Ovary (tissue), 10 donors: Measurements from ENCODE around the gene RAD23B. TPM values are rescaled to one million over a fixed set of nuclear protein-coding genes. Genes with fewer than 3 reads are reported as not detected.
A peak's percentile ranks its signal among the peaks of the same experiment; 100 is the strongest.

ENCODE experiments used
- DNase-seq, 5 donors: peaks; one replicate each; pipeline ENCODE4 v3.0.0-alpha.2; 2019 to 2020
- H3K27ac ChIP-seq, 2 donors: fragments of 200-600 bp; one replicate each; pipeline versions ENCODE4 v1.5.1 to v1.8.0; 2019 to 2022
- H3K27me3 ChIP-seq: fragments of 200-600 bp; one replicate; pipeline ENCODE4 v1.8.0; 2022
- H3K36me3 ChIP-seq: fragments of 200-600 bp; sonication (generic); one replicate; pipeline ENCODE4 v1.5.1; 2019
- H3K4me1 ChIP-seq: one replicate; pipeline ENCODE4 v1.8.1; 2013; ENCODE audit warnings: mild to moderate bottlenecking, moderate library complexity; ENCODE audit not compliant: insufficient read depth
- H3K4me3 ChIP-seq: fragments of 200-600 bp; sonication (generic); one replicate; pipeline ENCODE4 v1.5.1; 2017
- H3K9me3 ChIP-seq, 2 donors: fragments of 200-600 bp in 1 of 2; sonication (generic) in 1 of 2; one replicate each; pipeline versions ENCODE4 v1.5.1 to v1.8.1; 2013 to 2019; ENCODE audit warnings: mild to moderate bottlenecking in 1 of 2, moderate library complexity in 1 of 2
- EP300 ChIP-seq: sonication (generic); formaldehyde crosslinking; IDR thresholded peaks from one replicate; pipeline ENCODE4 v1.6.1; 2017; ENCODE audit warnings: antibody characterized with exemption
- POLR2A ChIP-seq: fragments of 450-650 bp; IDR thresholded peaks from one replicate; pipeline ENCODE4 v1.6.1; 2017; ENCODE audit warnings: antibody characterized with exemption, mild to moderate bottlenecking, moderate library complexity
- WGBS, 3 donors: extraction: QIAGEN DNeasy Blood & Tissue Kit in 1 of 3; methylation state at CpG; one replicate each; pipeline versions ENCODE4 v1.1.5 to v1.1.7; 2013 to 2017; 5-methylcytosine and 5-hydroxymethylcytosine counted together
- intact Hi-C, 4 donors: fragments of 100-400 bp; cut with DNase I; formaldehyde crosslinking; loops; one replicate each; pipeline versions ENCODE4 v1.11.0 to v1.15.1; 2022 to 2023
- long read RNA-seq, 3 donors: library from polyadenylated mRNA in 2 of 3; unstranded in 2 of 3; transcript quantifications; one replicate each; pipeline ENCODE4 v2.0.0 and lab custom pipeline, GENCODE V29; 2021 to 2026
- polyA plus RNA-seq, 2 donors: library from polyadenylated mRNA; stranded (reverse); fragments of 200-250 nt in 1 of 2; fragments of 350-450 nt in 1 of 2; fragmentation: Illumina TruSeq in 1 of 2; extraction: RNeasy Lipid Tissue Mini Kit (QIAGEN cat#74804) in 1 of 2; gene quantifications; one replicate each; pipeline ENCODE4 v1.2.3, GENCODE V29; 2013 to 2014
- total RNA-seq, 7 donors: library from RNA; depleted of rRNA in 2 of 7; stranded (reverse); fragments of >200 nt in 2 of 7; fragmentation: NEBNext Ultra II Directional in 3 of 7; extraction: Animal tissue kit (Norgen Biotek cat#: 25700) in 3 of 7; gene quantifications; one replicate each; pipeline versions ENCODE4 v1.1.0 to v1.2.4, GENCODE V29; 2016 to 2023
- TF ChIP-seq, protein P1 (sequence below), 3 donors: fragments of 450-650 bp in 2 of 3; fragments of 200-600 bp in 1 of 3; IDR thresholded peaks; one replicate each; pipeline versions ENCODE4 v1.5.1 to v1.8.0; 2016 to 2022; ENCODE audit warnings: antibody characterized with exemption in 3 of 3, mild to moderate bottlenecking in 1 of 3
- donor health status: DM: no; HTN: no; CAD: no; lungs with moderate emphysema.
- donor health status: DM: no; HTN: no; CAD: no.
- donor health status: Bipolar disorder and iron deficiency.
- donor health status: DM: yes; HTN: yes; CAD: no.
- donor health status: DM: no; HTN: no; CAD: no.
- donor health status: DM: yes; HTN: yes; CAD: no.

The RAD23B gene
- total RNA-seq, result 100 to 1,000 TPM in 1 of 7 donors, 10 to 100 TPM in 6; 48.9 to 101 (median 89.5) TPM
- 10 to 100 TPM; 42.8 to 80.1 TPM for polyA plus RNA-seq
- long read RNA-seq, donor 1, partial matches to known transcripts, result 1 of 8 reads
- long read RNA-seq, donor 1, other reads (novel, unspliced or antisense), result 7 of 8 reads
- long read RNA-seq, donor 2, full-length matches to known transcripts, result 38 of 147 reads
- long read RNA-seq, donor 2, partial matches to known transcripts, result 109 of 147 reads
- long read RNA-seq, donor 2, other reads (novel, unspliced or antisense), result 0 of 147 reads
- long read RNA-seq, donor 3, full-length matches to known transcripts, result 2 of 13 reads
- long read RNA-seq, donor 3, partial matches to known transcripts, result 0 of 13 reads
- long read RNA-seq, donor 3, other reads (novel, unspliced or antisense), result 11 of 13 reads

DNA sequence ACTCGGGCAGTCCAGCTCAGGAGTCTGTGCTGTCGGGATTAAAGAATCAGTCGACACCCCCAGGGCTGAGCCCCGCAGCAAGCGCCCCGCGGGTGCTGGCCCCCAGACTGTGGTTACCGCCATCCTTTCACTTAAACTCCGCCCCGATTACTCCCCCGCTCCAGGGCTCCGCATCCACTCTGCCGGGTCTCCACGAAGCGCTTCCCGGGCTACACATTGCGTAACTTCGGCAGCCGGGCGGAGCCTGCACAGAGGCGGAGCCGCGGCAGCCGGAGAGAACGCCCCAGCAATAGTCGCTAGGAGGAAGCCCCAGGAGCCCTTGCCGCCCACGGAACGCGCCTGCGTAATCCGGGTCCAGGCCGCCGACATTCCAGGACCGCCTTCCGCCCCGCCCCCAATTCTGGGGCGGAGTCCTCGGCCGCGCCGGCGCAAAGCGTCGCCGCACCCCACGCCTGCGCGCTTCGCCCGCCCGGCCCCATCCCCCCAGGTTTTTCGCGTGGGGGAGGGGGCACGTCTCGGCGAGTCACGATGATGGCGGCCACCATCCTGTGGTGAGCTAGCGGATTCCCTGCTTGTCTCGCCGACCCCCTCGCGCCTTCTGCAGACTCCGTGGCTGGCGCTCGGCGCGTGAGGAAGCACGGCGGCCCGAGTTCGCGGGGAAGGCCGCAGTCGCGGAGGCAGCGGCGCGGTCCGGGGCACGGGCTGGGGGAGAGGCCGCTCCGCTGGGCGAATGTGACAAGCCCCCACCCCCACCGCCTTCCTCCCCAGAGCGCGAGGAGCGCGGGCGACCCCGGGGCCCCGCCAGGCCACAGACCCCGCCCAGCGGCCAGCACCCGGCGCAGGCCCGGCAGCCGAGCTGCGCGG lies at the start of gene RAD23B:
TSS of gene RAD23B (plus strand) at position 521 of the 864 bp plus-strand sequence. CDS start 351 bp downstream, outside the sequence.
- TF ChIP-seq, protein P1, sequence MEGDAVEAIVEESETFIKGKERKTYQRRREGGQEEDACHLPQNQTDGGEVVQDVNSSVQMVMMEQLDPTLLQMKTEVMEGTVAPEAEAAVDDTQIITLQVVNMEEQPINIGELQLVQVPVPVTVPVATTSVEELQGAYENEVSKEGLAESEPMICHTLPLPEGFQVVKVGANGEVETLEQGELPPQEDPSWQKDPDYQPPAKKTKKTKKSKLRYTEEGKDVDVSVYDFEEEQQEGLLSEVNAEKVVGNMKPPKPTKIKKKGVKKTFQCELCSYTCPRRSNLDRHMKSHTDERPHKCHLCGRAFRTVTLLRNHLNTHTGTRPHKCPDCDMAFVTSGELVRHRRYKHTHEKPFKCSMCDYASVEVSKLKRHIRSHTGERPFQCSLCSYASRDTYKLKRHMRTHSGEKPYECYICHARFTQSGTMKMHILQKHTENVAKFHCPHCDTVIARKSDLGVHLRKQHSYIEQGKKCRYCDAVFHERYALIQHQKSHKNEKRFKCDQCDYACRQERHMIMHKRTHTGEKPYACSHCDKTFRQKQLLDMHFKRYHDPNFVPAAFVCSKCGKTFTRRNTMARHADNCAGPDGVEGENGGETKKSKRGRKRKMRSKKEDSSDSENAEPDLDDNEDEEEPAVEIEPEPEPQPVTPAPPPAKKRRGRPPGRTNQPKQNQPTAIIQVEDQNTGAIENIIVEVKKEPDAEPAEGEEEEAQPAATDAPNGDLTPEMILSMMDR (IDR thresholded peaks at IDR 0.05), result peak in 1 of 3 donors; percentile 12
- TF ChIP-seq POLR2A (peak; percentile 94), EP300 (peak; percentile 19)
- no peaks in the 10 kb centered on the region for H3K36me3 ChIP-seq
- peak within 1 kb of the TSS; percentile 95 to 99 for H3K27ac ChIP-seq
- intact Hi-C loops, result no loop called here
- 0 to 1% (median 0%) methylated on average over 74 to 101 of the region's 101 CpGs for WGBS, 3 donors
- peak; percentile 99 for DNase-seq
- no peaks in the 10 kb centered on the region for H3K9me3 ChIP-seq
- peaks cover 2% of the 10 kb centered on the region for H3K4me1 ChIP-seq
- no peaks in the 10 kb centered on the region for H3K27me3 ChIP-seq
- peak within 1 kb of the TSS; percentile 100 for H3K4me3 ChIP-seq

DNA sequence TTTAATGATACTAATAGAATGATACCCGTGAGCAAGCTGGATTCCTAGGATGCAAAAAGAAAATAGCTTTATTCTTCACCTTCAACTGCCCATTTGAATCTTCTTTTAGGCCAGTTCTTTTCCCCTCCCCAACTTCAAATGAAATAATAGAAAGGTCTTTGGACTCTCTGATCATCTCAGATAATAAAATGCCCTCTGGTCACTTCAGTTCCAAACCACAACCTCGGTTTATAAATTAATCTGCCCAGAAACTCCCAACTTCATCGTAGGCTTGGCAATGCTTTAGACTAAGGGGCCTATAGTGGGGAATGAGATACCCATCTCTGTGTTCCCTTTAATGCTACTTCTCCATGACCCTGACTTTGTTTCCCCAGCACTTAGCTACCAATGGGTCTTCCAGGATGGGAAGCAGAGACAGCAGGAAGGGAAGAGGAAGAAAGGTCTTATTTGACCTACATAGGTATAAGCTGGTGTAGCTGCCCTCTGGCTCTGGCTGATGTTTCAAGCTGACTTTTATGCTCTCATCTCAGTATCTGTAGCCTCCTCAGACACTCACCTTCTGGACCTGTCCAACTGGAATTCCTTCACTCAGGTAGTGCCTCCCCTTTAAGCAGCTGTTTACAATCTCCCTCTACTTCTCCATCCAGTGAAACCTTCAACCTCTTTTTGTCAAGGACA lies 47.2 kb upstream of the RAD23B start:
- Histone ChIP-seq H3K9me3 (no peaks in the 10 kb centered on the region), H3K27ac (no peak overlapping the region), H3K4me3 (no peak overlapping the region), H3K27me3 (no peaks in the 10 kb centered on the region), H3K4me1 (no peaks in the 10 kb centered on the region), H3K36me3 (no peaks in the 10 kb centered on the region)
- TF ChIP-seq EP300 (no peak), POLR2A (no peak)
- TF ChIP-seq, protein P1 (IDR thresholded peaks at IDR 0.05), result no peak
- WGBS, 3 donors, result 87 to 89% (median 88%) methylated on average over 3 of the region's 3 CpGs
- DNase-seq, result no peak
- intact Hi-C loops, result no loop called here

DNA sequence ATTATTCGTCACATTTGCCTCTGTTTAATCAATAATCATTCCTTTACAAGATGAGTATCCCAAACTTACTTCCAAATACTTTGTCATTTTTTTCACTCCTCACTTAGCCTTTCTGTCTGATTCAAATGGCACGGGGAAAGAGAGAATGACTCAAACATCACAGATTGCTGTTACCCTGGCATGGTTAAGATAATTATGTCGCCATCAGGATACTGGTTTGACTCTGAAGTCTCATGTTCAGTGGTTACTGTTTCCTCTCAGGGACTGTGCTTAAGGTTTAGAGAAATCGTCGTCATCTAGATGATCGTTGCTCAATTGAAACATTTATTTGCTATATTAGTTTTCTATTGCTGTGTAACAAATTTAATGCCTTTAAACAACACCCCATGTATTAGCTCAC lies 45.2 kb upstream of the RAD23B start:
- no peaks in the 10 kb centered on the region for H3K4me1 ChIP-seq
- intact Hi-C loops, result no loop called here
- H3K27ac ChIP-seq, result no peak overlapping the region
- DNase-seq, result no peak
- H3K27me3 ChIP-seq, result no peaks in the 10 kb centered on the region
- no peaks in the 10 kb centered on the region for H3K36me3 ChIP-seq
- 85 to 96% (median 94%) methylated on average over 6 of the region's 6 CpGs for WGBS, 3 donors
- H3K4me3 ChIP-seq, result no peak overlapping the region
- no peaks in the 10 kb centered on the region for H3K9me3 ChIP-seq
- TF ChIP-seq, protein P1 (IDR thresholded peaks at IDR 0.05), result no peak
- TF ChIP-seq EP300 (no peak), POLR2A (no peak)

DNA sequence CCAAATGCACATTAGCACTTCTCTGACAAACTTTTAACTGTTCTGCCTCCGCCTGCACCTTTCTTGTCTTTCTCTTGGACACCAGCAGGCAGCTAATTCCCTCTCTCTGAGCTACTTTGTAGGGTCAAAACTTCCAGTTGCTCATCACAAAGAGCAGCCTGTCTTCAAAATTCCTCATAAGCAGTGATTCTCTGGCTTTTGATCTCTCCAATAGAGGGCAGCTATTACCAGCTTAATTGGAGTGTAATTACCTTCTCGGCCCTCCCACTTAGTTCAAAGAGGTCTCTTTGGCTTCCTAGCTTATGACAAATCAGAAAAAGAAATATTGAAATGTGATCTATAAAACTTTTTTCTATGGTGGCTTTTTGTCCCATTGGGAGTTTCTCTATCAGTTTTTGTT lies 43.6 kb upstream of the RAD23B start:
- H3K9me3 ChIP-seq, result no peaks in the 10 kb centered on the region
- intact Hi-C loops, result no loop called here
- TF ChIP-seq, protein P1 (IDR thresholded peaks at IDR 0.05), result no peak
- TF ChIP-seq POLR2A, result no peak
- TF ChIP-seq EP300, result no peak
- H3K27me3 ChIP-seq, result no peaks in the 10 kb centered on the region
- no peaks in the 10 kb centered on the region for H3K4me1 ChIP-seq
- WGBS, 3 donors, result 61 to 63% (median 62%) methylated on average over 2 of the region's 2 CpGs
- H3K27ac ChIP-seq, result no peak overlapping the region
- H3K36me3 ChIP-seq, result no peaks in the 10 kb centered on the region
- no peak for DNase-seq
- H3K4me3 ChIP-seq, result no peak overlapping the region
